Measurements from ENCODE around the gene PRH2. TPM values are rescaled to one million over a fixed set of nuclear protein-coding genes. Genes with fewer than 3 reads are reported as not detected.

The PRH2 gene
- total RNA-seq, 1 donor from 2014 or later = not detected

DNA sequence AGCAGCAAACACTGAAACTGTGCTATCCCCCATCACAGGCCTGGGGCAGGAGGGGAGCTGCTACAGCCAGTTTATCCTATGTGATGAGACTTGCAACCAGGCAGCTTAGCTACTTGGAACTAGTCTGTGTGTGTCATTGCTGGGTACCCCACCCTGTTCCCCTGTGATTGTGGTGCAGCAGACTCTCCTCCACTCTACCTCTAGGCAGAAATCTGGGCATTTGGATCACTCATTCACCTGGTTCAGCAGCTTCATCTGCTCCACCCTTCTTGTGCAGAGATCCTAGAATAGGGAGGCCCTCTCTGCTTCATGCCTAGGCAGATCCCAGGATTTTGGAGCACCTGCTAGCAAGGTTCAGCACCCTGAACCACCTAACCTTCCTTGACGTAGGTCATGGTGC lies 28.5 kb upstream of the PRH2 start:
- no peak for DNase-seq (ENCODE audit: low read depth)
- TF ChIP-seq, protein P1, sequence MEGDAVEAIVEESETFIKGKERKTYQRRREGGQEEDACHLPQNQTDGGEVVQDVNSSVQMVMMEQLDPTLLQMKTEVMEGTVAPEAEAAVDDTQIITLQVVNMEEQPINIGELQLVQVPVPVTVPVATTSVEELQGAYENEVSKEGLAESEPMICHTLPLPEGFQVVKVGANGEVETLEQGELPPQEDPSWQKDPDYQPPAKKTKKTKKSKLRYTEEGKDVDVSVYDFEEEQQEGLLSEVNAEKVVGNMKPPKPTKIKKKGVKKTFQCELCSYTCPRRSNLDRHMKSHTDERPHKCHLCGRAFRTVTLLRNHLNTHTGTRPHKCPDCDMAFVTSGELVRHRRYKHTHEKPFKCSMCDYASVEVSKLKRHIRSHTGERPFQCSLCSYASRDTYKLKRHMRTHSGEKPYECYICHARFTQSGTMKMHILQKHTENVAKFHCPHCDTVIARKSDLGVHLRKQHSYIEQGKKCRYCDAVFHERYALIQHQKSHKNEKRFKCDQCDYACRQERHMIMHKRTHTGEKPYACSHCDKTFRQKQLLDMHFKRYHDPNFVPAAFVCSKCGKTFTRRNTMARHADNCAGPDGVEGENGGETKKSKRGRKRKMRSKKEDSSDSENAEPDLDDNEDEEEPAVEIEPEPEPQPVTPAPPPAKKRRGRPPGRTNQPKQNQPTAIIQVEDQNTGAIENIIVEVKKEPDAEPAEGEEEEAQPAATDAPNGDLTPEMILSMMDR (IDR thresholded peaks at IDR 0.05; ENCODE audit: insufficient read depth, low read length, poor library complexity, severe bottlenecking) = no peak
- Histone ChIP-seq H3K36me3 (ENCODE audit: control insufficient read depth, insufficient read depth, low read length) (no peaks in the 10 kb centered on the region), H3K4me3 (ENCODE audit: low read depth, low read length) (no peak overlapping the region), H3K27me3 (ENCODE audit: control insufficient read depth, insufficient read depth, low read length) (no peaks in the 10 kb centered on the region)

DNA sequence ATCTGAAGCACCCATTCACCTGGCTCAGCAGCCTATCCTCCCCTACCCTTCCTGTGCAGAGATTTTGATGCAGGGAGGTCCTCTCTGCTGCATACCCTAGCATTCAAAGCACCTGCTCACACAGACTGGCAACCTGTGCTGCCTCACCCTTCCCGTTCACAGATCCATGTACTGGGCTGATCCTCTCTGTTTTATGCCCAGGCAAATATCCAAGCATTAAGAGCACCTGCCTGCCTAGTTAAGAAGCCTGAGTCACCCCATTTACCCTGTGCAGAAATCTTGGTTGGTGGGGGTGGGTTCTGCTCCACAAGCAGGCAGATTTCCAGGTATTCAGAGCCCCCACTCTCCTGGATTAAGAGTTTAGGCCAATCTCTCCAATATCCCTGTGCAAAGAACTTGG lies 28.1 kb upstream of the PRH2 start:
- no peaks in the 10 kb centered on the region for H3K27me3 ChIP-seq (ENCODE audit: control insufficient read depth, insufficient read depth, low read length)
- no peaks in the 10 kb centered on the region for H3K36me3 ChIP-seq (ENCODE audit: control insufficient read depth, insufficient read depth, low read length)
- H3K4me3 ChIP-seq (ENCODE audit: low read depth, low read length) = no peak overlapping the region
- TF ChIP-seq, protein P1 (IDR thresholded peaks at IDR 0.05; ENCODE audit: insufficient read depth, low read length, poor library complexity, severe bottlenecking) = no peak
- no peak for DNase-seq (ENCODE audit: low read depth)

DNA sequence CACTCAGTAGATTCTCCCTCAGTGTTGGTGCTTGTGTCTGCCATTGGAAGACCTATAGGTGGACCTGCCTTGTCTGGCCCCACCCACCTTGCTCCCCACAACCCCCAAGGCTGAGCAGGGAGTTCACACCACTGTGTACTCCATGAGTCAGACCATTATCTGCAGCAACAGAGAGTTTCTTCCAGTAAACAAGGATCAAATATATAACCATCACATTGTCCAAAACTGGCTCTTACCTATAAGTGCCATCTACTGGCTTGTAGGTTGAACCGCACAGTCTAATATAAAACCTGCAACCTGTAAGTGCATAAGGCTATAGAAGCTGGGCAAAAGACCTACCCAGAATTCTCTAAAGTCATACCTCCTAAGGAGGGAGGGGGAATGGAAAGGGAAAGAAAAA lies 27.6 kb upstream of the PRH2 start:
- TF ChIP-seq, protein P1 (IDR thresholded peaks at IDR 0.05; ENCODE audit: insufficient read depth, low read length, poor library complexity, severe bottlenecking) = no peak
- no peaks in the 10 kb centered on the region for H3K27me3 ChIP-seq (ENCODE audit: control insufficient read depth, insufficient read depth, low read length)
- no peaks in the 10 kb centered on the region for H3K36me3 ChIP-seq (ENCODE audit: control insufficient read depth, insufficient read depth, low read length)
- no peak overlapping the region for H3K4me3 ChIP-seq (ENCODE audit: low read depth, low read length)
- no peak for DNase-seq (ENCODE audit: low read depth)

GRCh38 chr12:10904686-10905085 lies 24.4 kb upstream of the PRH2 start:
- TF ChIP-seq, protein P1 (IDR thresholded peaks at IDR 0.05; ENCODE audit: insufficient read depth, low read length, poor library complexity, severe bottlenecking) = no peak
- Histone ChIP-seq H3K27me3 (ENCODE audit: control insufficient read depth, insufficient read depth, low read length) (no peaks in the 10 kb centered on the region), H3K36me3 (ENCODE audit: control insufficient read depth, insufficient read depth, low read length) (no peaks in the 10 kb centered on the region), H3K4me3 (ENCODE audit: low read depth, low read length) (no peak overlapping the region)
- no peak for DNase-seq (ENCODE audit: low read depth)

GRCh38 chr12:10909462-10909861 lies 19.6 kb upstream of the PRH2 start, which contains the start of gene TAS2R13:
Gene TAS2R13 (minus strand): TSS chr12:10909562. CDS start chr12:10909298, 264 bp downstream.
- no peaks in the 10 kb centered on the region for H3K27me3 ChIP-seq (ENCODE audit: control insufficient read depth, insufficient read depth, low read length)
- TF ChIP-seq, protein P1 (IDR thresholded peaks at IDR 0.05; ENCODE audit: insufficient read depth, low read length, poor library complexity, severe bottlenecking) = no peak
- no peak within 1 kb of the TSS for H3K4me3 ChIP-seq (ENCODE audit: low read depth, low read length)
- no peaks in the 10 kb centered on the region for H3K36me3 ChIP-seq (ENCODE audit: control insufficient read depth, insufficient read depth, low read length)
- DNase-seq (ENCODE audit: low read depth) = no peak

- Histone ChIP-seq H3K36me3 (ENCODE audit: control insufficient read depth, insufficient read depth, low read length) (no peaks in the 10 kb centered on the region), H3K4me3 (ENCODE audit: low read depth, low read length) (no peak overlapping the region), H3K27me3 (ENCODE audit: control insufficient read depth, insufficient read depth, low read length) (no peaks in the 10 kb centered on the region)
- no peak for DNase-seq (ENCODE audit: low read depth)
- TF ChIP-seq, protein P1 (IDR thresholded peaks at IDR 0.05; ENCODE audit: insufficient read depth, low read length, poor library complexity, severe bottlenecking) = no peak
These were observed 18.7 kb upstream of the PRH2 start for GRCh38 chr12:10910380-10910779.

All from kidney epithelial cell (primary cell).